ENCODE measurements around the gene ARHGAP29.

ARHGAP29 gene

GRCh38 chr1:94180650-94181049, 56.7 kb downstream of the ARHGAP29 start:
- Histone ChIP-seq H3K9me2 (replicated peaks; ENCODE audit: low read depth, low read length) (no peaks in the 10 kb centered on the region), H3K4me1 (ENCODE audit: insufficient read depth, low read length, poor library complexity, severe bottlenecking) (peaks cover 7% of the 10 kb centered on the region), H3K4me2 (ENCODE audit: low read depth, low read length, poor library complexity, severe bottlenecking) (no peak overlapping the region), H3K79me2 (ENCODE audit: insufficient read depth, low read length) (no peaks in the 10 kb centered on the region), H3K4me3 (ENCODE audit: low read length, poor library complexity, severe bottlenecking) (no peak overlapping the region), H3K9ac (ENCODE audit: low read depth, low read length, poor library complexity, severe bottlenecking) (no peak overlapping the region), H2AFZ (ENCODE audit: low read length) (peak overlapping the region; percentile 20), H3K36me3 (ENCODE audit: insufficient read depth, low read length) (no peaks in the 10 kb centered on the region), H4K20me1 (ENCODE audit: insufficient read depth, low read length, poor library complexity, severe bottlenecking) (no peaks in the 10 kb centered on the region), H3K27me3 (ENCODE audit: insufficient read depth, low read length, poor library complexity, severe bottlenecking) (no peaks in the 10 kb centered on the region), H3K9me3 (ENCODE audit: insufficient read depth, low read depth, low read length) (no peaks in the 10 kb centered on the region), H3F3A (ENCODE audit: low read depth) (no peaks in the 10 kb centered on the region)
- TF ChIP-seq, protein P1, sequence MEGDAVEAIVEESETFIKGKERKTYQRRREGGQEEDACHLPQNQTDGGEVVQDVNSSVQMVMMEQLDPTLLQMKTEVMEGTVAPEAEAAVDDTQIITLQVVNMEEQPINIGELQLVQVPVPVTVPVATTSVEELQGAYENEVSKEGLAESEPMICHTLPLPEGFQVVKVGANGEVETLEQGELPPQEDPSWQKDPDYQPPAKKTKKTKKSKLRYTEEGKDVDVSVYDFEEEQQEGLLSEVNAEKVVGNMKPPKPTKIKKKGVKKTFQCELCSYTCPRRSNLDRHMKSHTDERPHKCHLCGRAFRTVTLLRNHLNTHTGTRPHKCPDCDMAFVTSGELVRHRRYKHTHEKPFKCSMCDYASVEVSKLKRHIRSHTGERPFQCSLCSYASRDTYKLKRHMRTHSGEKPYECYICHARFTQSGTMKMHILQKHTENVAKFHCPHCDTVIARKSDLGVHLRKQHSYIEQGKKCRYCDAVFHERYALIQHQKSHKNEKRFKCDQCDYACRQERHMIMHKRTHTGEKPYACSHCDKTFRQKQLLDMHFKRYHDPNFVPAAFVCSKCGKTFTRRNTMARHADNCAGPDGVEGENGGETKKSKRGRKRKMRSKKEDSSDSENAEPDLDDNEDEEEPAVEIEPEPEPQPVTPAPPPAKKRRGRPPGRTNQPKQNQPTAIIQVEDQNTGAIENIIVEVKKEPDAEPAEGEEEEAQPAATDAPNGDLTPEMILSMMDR (conservative IDR thresholded peaks at IDR 0.05; ENCODE audit: low read length) = no peak
- TF ChIP-seq EZH2phosphoT487 (IDR thresholded peaks at IDR 0.05; ENCODE audit: borderline replicate concordance) = no peak

DNA sequence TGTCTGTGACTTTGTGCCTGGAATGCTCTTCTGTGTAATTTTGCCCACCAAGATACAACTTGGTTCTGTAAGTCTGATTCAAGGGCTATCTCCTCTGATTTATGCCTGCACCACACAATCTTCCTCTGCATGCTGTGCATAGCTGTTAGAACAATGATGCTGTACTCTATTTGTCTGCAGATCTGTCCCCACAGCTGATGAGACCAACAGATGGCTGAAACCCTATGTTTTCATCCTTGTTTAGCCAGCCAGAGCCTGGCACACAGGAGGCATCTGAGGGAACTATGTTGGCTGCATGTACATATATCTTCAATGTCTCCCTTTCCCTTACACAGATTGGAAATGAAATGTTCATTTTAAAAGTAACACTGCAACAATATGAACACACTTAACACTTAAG, 58.5 kb downstream of the ARHGAP29 start:
- Histone ChIP-seq H3K79me2 (ENCODE audit: insufficient read depth, low read length) (no peaks in the 10 kb centered on the region), H3K9me2 (replicated peaks; ENCODE audit: low read depth, low read length) (no peaks in the 10 kb centered on the region), H3K27me3 (ENCODE audit: insufficient read depth, low read length, poor library complexity, severe bottlenecking) (no peaks in the 10 kb centered on the region), H3K4me3 (ENCODE audit: low read length, poor library complexity, severe bottlenecking) (no peak overlapping the region), H3K9me3 (ENCODE audit: insufficient read depth, low read depth, low read length) (no peaks in the 10 kb centered on the region), H4K20me1 (ENCODE audit: insufficient read depth, low read length, poor library complexity, severe bottlenecking) (no peaks in the 10 kb centered on the region), H2AFZ (ENCODE audit: low read length) (no peak overlapping the region), H3F3A (ENCODE audit: low read depth) (no peaks in the 10 kb centered on the region), H3K4me2 (ENCODE audit: low read depth, low read length, poor library complexity, severe bottlenecking) (no peak overlapping the region), H3K4me1 (ENCODE audit: insufficient read depth, low read length, poor library complexity, severe bottlenecking) (peaks cover 7% of the 10 kb centered on the region), H3K36me3 (ENCODE audit: insufficient read depth, low read length) (no peaks in the 10 kb centered on the region), H3K9ac (ENCODE audit: low read depth, low read length, poor library complexity, severe bottlenecking) (no peak overlapping the region)
- TF ChIP-seq, protein P1 (conservative IDR thresholded peaks at IDR 0.05; ENCODE audit: low read length) = no peak
- TF ChIP-seq EZH2phosphoT487 (IDR thresholded peaks at IDR 0.05; ENCODE audit: borderline replicate concordance) = no peak

GRCh38 chr1:94169126-94169525, 68.3 kb downstream of the ARHGAP29 start:
- H3K79me2 ChIP-seq (ENCODE audit: insufficient read depth, low read length) = no peaks in the 10 kb centered on the region
- H3K4me2 ChIP-seq (ENCODE audit: low read depth, low read length, poor library complexity, severe bottlenecking) = no peak overlapping the region
- no peak overlapping the region for H3K9ac ChIP-seq (ENCODE audit: low read depth, low read length, poor library complexity, severe bottlenecking)
- H3F3A ChIP-seq (ENCODE audit: low read depth) = no peaks in the 10 kb centered on the region
- no peaks in the 10 kb centered on the region for H3K27me3 ChIP-seq (ENCODE audit: insufficient read depth, low read length, poor library complexity, severe bottlenecking)
- no peak overlapping the region for H3K4me3 ChIP-seq (ENCODE audit: low read length, poor library complexity, severe bottlenecking)
- H4K20me1 ChIP-seq (ENCODE audit: insufficient read depth, low read length, poor library complexity, severe bottlenecking) = no peaks in the 10 kb centered on the region
- H2AFZ ChIP-seq (ENCODE audit: low read length) = no peak overlapping the region
- H3K9me3 ChIP-seq (ENCODE audit: insufficient read depth, low read depth, low read length) = no peaks in the 10 kb centered on the region
- H3K9me2 ChIP-seq (replicated peaks; ENCODE audit: low read depth, low read length) = no peaks in the 10 kb centered on the region
- H3K4me1 ChIP-seq (ENCODE audit: insufficient read depth, low read length, poor library complexity, severe bottlenecking) = no peaks in the 10 kb centered on the region
- H3K36me3 ChIP-seq (ENCODE audit: insufficient read depth, low read length) = no peaks in the 10 kb centered on the region
- TF ChIP-seq, protein P1 (conservative IDR thresholded peaks at IDR 0.05; ENCODE audit: low read length) = no peak
- no peak for TF ChIP-seq EZH2phosphoT487 (IDR thresholded peaks at IDR 0.05; ENCODE audit: borderline replicate concordance)

Measured in Loucy (cell line).